Cardiac muscle cell (in vitro differentiated cells and primary cell): ENCODE data around the gene TTC9. TPM values are rescaled to one million over a fixed set of nuclear protein-coding genes. Genes with fewer than 3 reads are reported as not detected.

Source experiments
- DNase-seq, 2 donors: peaks; one replicate each; pipeline versions ENCODE4 v3.0.0 to v3.0.0-alpha.2; 2010 to 2017; ENCODE audit warnings: low read depth in 1 of 2, low spot score in 1 of 2
- H3K27ac ChIP-seq: fragments of 200-600 bp; sonication (generic); 2 replicates; pipeline ENCODE4 v1.5.1; 2016
- H3K27me3 ChIP-seq: fragments of 200-600 bp; sonication (generic); 2 replicates; pipeline ENCODE4 v1.6.0; 2016; ENCODE audit warnings: control low read depth
- H3K36me3 ChIP-seq: fragments of 200-600 bp; sonication (generic); 2 replicates; pipeline ENCODE4 v1.5.1; 2016; ENCODE audit warnings: control low read depth
- H3K4me1 ChIP-seq: fragments of 200-600 bp; sonication (generic); 2 replicates; pipeline ENCODE4 v1.8.1; 2017; ENCODE audit warnings: low read depth, mild to moderate bottlenecking, mixed run types
- H3K4me3 ChIP-seq: fragments of 200-600 bp; sonication (generic); 2 replicates; pipeline ENCODE4 v1.5.1; 2016; ENCODE audit warnings: mild to moderate bottlenecking
- H3K9me3 ChIP-seq: fragments of 200-600 bp; sonication (generic); 2 replicates; pipeline ENCODE4 v1.5.1; 2017; ENCODE audit warnings: low read depth, mild to moderate bottlenecking, control low read depth
- CTCF ChIP-seq: IDR thresholded peaks from 2 replicates; pipeline ENCODE4 v1.5.1; 2012; ENCODE audit warnings: low read depth, mild to moderate bottlenecking, low read length
- polyA plus RNA-seq: library from polyadenylated mRNA; unstranded; fragments of >200 nt; fragmentation: Nextera tagmentation; extraction: Ambion mirVana; gene quantifications from 2 replicates; pipeline ENCODE4 v1.2.1, GENCODE V29; 2016
- total RNA-seq: library from RNA; depleted of rRNA; stranded (reverse); fragments of >200 nt; gene quantifications from 2 replicates; pipeline ENCODE4 v1.2.3, GENCODE V29; 2016

TTC9 gene
- total and polyA plus RNA-seq, 2 experiments from 2014 or later = 1.3 TPM

GRCh38 chr14:70662080-70662479, 20.4 kb downstream of the TTC9 start:
- no peaks in the 10 kb centered on the region for H3K4me1 ChIP-seq
- no peaks in the 10 kb centered on the region for H3K27me3 ChIP-seq
- H3K4me3 ChIP-seq = no peak overlapping the region
- no peak for TF ChIP-seq CTCF
- H3K36me3 ChIP-seq = no peaks in the 10 kb centered on the region
- no peak overlapping the region for H3K27ac ChIP-seq
- DNase-seq = no peak
- H3K9me3 ChIP-seq = no peaks in the 10 kb centered on the region

GRCh38 chr14:70662816-70663215, 21.1 kb downstream of the TTC9 start:
- no peaks in the 10 kb centered on the region for H3K9me3 ChIP-seq
- DNase-seq = no peak
- H3K36me3 ChIP-seq = no peaks in the 10 kb centered on the region
- no peak overlapping the region for H3K4me3 ChIP-seq
- no peaks in the 10 kb centered on the region for H3K4me1 ChIP-seq
- no peaks in the 10 kb centered on the region for H3K27me3 ChIP-seq
- no peak overlapping the region for H3K27ac ChIP-seq
- no peak for TF ChIP-seq CTCF

GRCh38 chr14:70663707-70664179, 22.0 kb downstream of the TTC9 start:
- no peak overlapping the region for H3K27ac ChIP-seq
- H3K4me3 ChIP-seq = no peak overlapping the region
- H3K36me3 ChIP-seq = no peaks in the 10 kb centered on the region
- H3K4me1 ChIP-seq = no peaks in the 10 kb centered on the region
- no peaks in the 10 kb centered on the region for H3K9me3 ChIP-seq
- DNase-seq = peak in 1 of 2 donors; percentile 3
- no peak for TF ChIP-seq CTCF
- H3K27me3 ChIP-seq = no peaks in the 10 kb centered on the region

- Histone ChIP-seq H3K27ac (no peak overlapping the region), H3K4me3 (no peak overlapping the region), H3K27me3 (no peaks in the 10 kb centered on the region), H3K36me3 (no peaks in the 10 kb centered on the region), H3K9me3 (no peaks in the 10 kb centered on the region), H3K4me1 (no peaks in the 10 kb centered on the region)
- TF ChIP-seq CTCF = no peak
- no peak for DNase-seq
These were observed 23.2 kb downstream of the TTC9 start for GRCh38 chr14:70664698-70665447.

GRCh38 chr14:70665448-70666360, 24.0 kb downstream of the TTC9 start:
- DNase-seq = no peak
- Histone ChIP-seq H3K27ac (no peak overlapping the region), H3K4me3 (no peak overlapping the region), H3K36me3 (no peaks in the 10 kb centered on the region), H3K4me1 (no peaks in the 10 kb centered on the region), H3K9me3 (no peaks in the 10 kb centered on the region), H3K27me3 (no peaks in the 10 kb centered on the region)
- no peak for TF ChIP-seq CTCF
